Measurements from ENCODE around the gene ATP1B3.

- TF ChIP-seq, protein P1, sequence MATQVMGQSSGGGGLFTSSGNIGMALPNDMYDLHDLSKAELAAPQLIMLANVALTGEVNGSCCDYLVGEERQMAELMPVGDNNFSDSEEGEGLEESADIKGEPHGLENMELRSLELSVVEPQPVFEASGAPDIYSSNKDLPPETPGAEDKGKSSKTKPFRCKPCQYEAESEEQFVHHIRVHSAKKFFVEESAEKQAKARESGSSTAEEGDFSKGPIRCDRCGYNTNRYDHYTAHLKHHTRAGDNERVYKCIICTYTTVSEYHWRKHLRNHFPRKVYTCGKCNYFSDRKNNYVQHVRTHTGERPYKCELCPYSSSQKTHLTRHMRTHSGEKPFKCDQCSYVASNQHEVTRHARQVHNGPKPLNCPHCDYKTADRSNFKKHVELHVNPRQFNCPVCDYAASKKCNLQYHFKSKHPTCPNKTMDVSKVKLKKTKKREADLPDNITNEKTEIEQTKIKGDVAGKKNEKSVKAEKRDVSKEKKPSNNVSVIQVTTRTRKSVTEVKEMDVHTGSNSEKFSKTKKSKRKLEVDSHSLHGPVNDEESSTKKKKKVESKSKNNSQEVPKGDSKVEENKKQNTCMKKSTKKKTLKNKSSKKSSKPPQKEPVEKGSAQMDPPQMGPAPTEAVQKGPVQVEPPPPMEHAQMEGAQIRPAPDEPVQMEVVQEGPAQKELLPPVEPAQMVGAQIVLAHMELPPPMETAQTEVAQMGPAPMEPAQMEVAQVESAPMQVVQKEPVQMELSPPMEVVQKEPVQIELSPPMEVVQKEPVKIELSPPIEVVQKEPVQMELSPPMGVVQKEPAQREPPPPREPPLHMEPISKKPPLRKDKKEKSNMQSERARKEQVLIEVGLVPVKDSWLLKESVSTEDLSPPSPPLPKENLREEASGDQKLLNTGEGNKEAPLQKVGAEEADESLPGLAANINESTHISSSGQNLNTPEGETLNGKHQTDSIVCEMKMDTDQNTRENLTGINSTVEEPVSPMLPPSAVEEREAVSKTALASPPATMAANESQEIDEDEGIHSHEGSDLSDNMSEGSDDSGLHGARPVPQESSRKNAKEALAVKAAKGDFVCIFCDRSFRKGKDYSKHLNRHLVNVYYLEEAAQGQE (tag by site-specific recombination; IDR thresholded peaks at IDR 0.05): no peak
- TF ChIP-seq, protein P2, sequence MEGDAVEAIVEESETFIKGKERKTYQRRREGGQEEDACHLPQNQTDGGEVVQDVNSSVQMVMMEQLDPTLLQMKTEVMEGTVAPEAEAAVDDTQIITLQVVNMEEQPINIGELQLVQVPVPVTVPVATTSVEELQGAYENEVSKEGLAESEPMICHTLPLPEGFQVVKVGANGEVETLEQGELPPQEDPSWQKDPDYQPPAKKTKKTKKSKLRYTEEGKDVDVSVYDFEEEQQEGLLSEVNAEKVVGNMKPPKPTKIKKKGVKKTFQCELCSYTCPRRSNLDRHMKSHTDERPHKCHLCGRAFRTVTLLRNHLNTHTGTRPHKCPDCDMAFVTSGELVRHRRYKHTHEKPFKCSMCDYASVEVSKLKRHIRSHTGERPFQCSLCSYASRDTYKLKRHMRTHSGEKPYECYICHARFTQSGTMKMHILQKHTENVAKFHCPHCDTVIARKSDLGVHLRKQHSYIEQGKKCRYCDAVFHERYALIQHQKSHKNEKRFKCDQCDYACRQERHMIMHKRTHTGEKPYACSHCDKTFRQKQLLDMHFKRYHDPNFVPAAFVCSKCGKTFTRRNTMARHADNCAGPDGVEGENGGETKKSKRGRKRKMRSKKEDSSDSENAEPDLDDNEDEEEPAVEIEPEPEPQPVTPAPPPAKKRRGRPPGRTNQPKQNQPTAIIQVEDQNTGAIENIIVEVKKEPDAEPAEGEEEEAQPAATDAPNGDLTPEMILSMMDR (tag by site-specific recombination; IDR thresholded peaks at IDR 0.05): no peak
- no peak for TF ChIP-seq ZBTB7A (tag by site-specific recombination; IDR thresholded peaks at IDR 0.05; ENCODE audit: low read depth)
- TF ChIP-seq ZNF140 (tag by site-specific recombination; IDR thresholded peaks at IDR 0.05): no peak
- no peak for TF ChIP-seq ZNF362 (tag by site-specific recombination; IDR thresholded peaks at IDR 0.05)
- no peak for TF ChIP-seq ZNF510 (tag by site-specific recombination; IDR thresholded peaks at IDR 0.05; ENCODE audit: insufficient replicate concordance)
- TF ChIP-seq ZBTB21 (tag by site-specific recombination; IDR thresholded peaks at IDR 0.05): no peak
- no peak for TF ChIP-seq TCF7L2 (IDR thresholded peaks at IDR 0.05; ENCODE audit: borderline replicate concordance, low read depth, low read length)
- no peak for TF ChIP-seq BCL6B (tag by site-specific recombination; IDR thresholded peaks at IDR 0.05)
Measured at GRCh38 chr3:141865101-141865500, 11.3 kb upstream of the ATP1B3 start.
